HUES64 (cell line): ENCODE measurements around the gene NACAD. TPM values are rescaled to one million over a fixed set of nuclear protein-coding genes. Genes with fewer than 3 reads are reported as not detected.

Experiments
- H3K27ac ChIP-seq: 2 replicates; pipeline ENCODE4 v1.7.0; 2013; ENCODE audit warnings: low read depth, low read length, inconsistent platforms
- H3K27me3 ChIP-seq: 2 replicates; pipeline ENCODE4 v1.6.1; 2013; ENCODE audit warnings: mild to moderate bottlenecking, low read length; ENCODE audit not compliant: insufficient read depth
- H3K36me3 ChIP-seq: 2 replicates; pipeline ENCODE4 v1.6.1; 2013; ENCODE audit warnings: mild to moderate bottlenecking, low read length; ENCODE audit not compliant: insufficient read depth
- H3K4me1 ChIP-seq: 2 replicates; pipeline ENCODE4 v1.6.1; 2013; ENCODE audit warnings: mild to moderate bottlenecking, low read length, moderate library complexity; ENCODE audit not compliant: insufficient read depth
- H3K4me3 ChIP-seq: 2 replicates; pipeline ENCODE4 v1.5.1; 2013; ENCODE audit warnings: mild to moderate bottlenecking, low read length, moderate library complexity
- H3K9ac ChIP-seq: 2 replicates; pipeline ENCODE4 v1.6.1; 2013; ENCODE audit warnings: mild to moderate bottlenecking, low read depth, low read length
- H3K9me3 ChIP-seq: 2 replicates; pipeline ENCODE4 v1.6.1; 2013; ENCODE audit warnings: low read depth, low read length; ENCODE audit not compliant: insufficient read depth
- WGBS: fragments of 150-250, 120-280 bp; methylation state at CpG from one replicate; pipeline ENCODE4 v1.1.7; 2013; ENCODE audit warnings: missing lambda C conversion rate; 5-methylcytosine and 5-hydroxymethylcytosine counted together
- polyA plus RNA-seq, 2 experiments: library from polyadenylated mRNA; stranded (reverse); fragments of 50-300 nt; gene quantifications; one replicate each; pipeline ENCODE4 v1.2.3, GENCODE V29; 2013

NACAD gene, protein sequence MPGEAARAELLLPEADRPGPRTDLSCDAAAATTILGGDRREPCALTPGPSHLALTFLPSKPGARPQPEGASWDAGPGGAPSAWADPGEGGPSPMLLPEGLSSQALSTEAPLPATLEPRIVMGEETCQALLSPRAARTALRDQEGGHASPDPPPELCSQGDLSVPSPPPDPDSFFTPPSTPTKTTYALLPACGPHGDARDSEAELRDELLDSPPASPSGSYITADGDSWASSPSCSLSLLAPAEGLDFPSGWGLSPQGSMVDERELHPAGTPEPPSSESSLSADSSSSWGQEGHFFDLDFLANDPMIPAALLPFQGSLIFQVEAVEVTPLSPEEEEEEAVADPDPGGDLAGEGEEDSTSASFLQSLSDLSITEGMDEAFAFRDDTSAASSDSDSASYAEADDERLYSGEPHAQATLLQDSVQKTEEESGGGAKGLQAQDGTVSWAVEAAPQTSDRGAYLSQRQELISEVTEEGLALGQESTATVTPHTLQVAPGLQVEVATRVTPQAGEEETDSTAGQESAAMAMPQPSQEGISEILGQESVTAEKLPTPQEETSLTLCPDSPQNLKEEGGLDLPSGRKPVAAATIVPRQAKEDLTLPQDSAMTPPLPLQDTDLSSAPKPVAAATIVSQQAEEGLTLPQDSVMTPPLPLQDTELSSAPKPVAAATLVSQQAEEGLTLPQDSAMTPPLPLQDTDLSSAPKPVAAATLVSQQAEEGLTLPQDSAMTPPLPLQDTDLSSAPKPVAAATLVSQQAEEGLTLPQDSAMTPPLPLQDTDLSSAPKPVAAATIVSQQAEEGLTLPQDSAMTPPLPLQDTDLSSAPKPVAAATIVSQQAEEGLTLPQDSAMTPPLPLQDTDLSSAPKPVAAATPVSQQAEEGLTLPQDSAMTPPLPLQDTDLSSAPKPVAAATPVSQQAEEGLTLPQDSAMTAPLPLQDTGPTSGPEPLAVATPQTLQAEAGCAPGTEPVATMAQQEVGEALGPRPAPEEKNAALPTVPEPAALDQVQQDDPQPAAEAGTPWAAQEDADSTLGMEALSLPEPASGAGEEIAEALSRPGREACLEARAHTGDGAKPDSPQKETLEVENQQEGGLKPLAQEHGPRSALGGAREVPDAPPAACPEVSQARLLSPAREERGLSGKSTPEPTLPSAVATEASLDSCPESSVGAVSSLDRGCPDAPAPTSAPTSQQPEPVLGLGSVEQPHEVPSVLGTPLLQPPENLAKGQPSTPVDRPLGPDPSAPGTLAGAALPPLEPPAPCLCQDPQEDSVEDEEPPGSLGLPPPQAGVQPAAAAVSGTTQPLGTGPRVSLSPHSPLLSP (N-terminal part only)
- 2.6 TPM for polyA plus RNA-seq (2013, experiment 1 of 2)
- polyA plus RNA-seq (2013, experiment 2 of 2), result 3.4 TPM

DNA sequence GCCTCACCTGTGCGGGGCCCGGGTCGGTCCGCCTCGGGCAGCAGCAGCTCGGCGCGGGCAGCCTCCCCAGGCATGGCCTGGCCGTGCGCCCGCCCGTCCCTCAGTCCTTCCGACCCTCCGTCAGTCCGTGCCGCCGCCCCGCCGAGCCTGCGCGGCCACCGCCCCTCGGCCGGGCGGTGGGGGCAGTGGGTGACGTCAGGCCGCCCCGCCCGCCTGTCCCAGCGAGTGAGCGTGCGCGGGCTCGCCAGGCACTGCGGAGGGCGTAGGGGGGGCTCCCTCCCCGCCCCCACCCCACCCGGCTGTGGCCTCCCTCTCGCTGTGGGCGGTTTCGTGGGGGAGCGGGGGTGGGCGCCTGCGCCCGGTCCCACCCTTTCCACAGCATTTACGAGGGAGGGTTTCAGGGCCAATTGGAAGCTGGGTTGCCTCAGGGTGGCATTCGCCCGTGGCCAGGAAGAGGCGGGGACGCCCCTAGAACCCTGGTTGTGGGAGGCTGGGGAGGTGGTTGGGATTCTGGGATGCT is at the start of gene NACAD:
Gene NACAD (minus strand): TSS at position 149 of the 520 bp plus-strand sequence. CDS start 75 bp downstream, at position 74.
- H3K4me3 ChIP-seq, result peak within 1 kb of the TSS; percentile 62
- peaks cover 11% of the 10 kb centered on the region for H3K4me1 ChIP-seq
- no peaks in the 10 kb centered on the region for H3K9me3 ChIP-seq
- H3K36me3 ChIP-seq, result no peaks in the 10 kb centered on the region
- no peak within 1 kb of the TSS for H3K27ac ChIP-seq
- peaks cover 18% of the 10 kb centered on the region for H3K27me3 ChIP-seq
- no peak within 1 kb of the TSS for H3K9ac ChIP-seq
- WGBS, result 3% methylated on average over 49 of the region's 50 CpGs

DNA sequence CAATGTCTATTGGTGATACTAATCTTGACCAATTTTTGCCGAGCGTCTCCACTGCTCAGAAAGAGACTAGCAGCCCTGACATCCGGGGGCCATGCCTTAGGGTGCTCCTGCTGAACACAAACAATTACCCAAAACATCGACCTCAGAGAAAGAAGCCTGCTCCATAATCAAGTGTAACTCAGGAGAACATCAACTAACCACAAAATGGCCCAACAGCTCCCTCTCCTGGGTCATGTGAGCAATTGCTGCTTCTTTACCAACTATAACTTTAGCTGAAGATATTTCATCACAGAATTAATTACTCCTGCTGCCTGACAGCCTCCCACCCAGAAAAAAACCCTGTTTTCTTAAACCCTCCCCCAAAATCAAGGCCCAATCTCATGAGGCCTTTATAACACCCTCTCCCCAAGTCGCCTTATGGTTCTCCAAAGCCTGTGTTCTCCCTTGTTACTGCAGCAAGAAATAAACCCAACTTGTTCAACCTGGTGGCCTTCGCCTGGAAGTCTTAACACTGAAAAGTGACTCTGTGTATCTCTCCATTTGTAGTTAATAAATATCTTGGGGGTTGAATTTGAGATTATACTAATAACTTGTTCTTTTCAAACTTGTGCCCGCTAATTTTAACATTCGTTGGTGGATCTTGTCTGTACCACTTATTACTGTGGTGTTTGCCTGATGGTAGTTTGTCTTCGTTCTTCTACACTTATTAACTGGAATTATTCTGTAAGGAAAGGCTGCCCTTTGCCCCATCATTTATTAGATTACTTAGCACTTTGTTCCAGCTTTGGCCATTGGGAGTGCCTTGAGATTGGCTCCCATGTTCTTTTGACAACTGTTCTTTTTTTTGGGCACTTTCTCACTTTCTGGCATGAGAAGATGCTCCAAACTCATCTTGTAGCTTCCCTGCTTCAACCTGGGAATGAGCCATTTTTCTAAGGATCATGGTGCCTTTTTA is 47.6 kb upstream of the NACAD start:
- WGBS, result 30% methylated on average over 7 of the region's 9 CpGs
- Histone ChIP-seq H3K9me3 (no peaks in the 10 kb centered on the region), H3K27me3 (no peaks in the 10 kb centered on the region), H3K4me1 (no peaks in the 10 kb centered on the region), H3K4me3 (no peak overlapping the region), H3K27ac (no peak overlapping the region), H3K9ac (no peak overlapping the region), H3K36me3 (no peaks in the 10 kb centered on the region)

- Histone ChIP-seq H3K36me3 (no peaks in the 10 kb centered on the region), H3K4me3 (no peak overlapping the region), H3K27me3 (no peaks in the 10 kb centered on the region), H3K4me1 (no peaks in the 10 kb centered on the region), H3K9ac (no peak overlapping the region), H3K27ac (no peak overlapping the region), H3K9me3 (no peaks in the 10 kb centered on the region)
- WGBS, result 94% methylated on average over 7 of the region's 7 CpGs
These were observed 45.1 kb upstream of the NACAD start for GRCh38 chr7:45133877-45134276.

GRCh38 chr7:45133352-45133751 is 44.6 kb upstream of the NACAD start:
- H3K4me1 ChIP-seq, result no peaks in the 10 kb centered on the region
- no peaks in the 10 kb centered on the region for H3K36me3 ChIP-seq
- H3K4me3 ChIP-seq, result no peak overlapping the region
- no peak overlapping the region for H3K27ac ChIP-seq
- no peaks in the 10 kb centered on the region for H3K27me3 ChIP-seq
- no peaks in the 10 kb centered on the region for H3K9me3 ChIP-seq
- no peak overlapping the region for H3K9ac ChIP-seq
- WGBS, result 91% methylated on average over 4 of the region's 4 CpGs

DNA sequence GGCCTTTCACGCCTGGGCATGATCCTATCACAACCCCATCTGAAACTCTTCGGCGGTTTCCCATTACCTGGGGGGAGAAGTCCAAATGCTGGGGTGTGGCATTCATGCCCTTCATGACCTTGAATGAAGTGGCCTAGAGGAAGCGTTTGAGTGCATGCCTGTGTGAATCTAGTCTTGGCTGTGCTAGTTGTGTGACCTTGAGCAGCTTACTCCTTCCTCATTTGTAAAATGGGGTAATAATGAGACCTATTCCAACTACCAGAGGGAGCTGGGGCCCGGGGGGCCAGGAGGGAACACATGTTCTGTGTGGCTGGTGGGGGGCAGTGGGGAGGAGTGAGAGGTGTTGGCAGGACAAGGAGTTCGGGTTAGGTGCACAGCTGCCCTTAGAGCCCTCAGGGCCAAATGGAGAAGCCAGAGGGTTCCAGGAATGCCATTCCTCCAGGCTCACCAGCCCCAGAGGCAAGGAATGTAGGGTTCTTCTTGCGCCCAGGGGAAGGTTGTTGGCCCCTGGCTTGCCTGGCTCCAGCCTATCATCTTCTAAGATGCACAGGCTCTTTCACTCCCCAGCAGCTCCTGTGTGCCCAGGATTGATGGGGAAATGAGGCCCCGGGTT is 44.0 kb upstream of the NACAD start:
- Histone ChIP-seq H3K27ac (no peak overlapping the region), H3K4me1 (no peaks in the 10 kb centered on the region), H3K27me3 (no peaks in the 10 kb centered on the region), H3K9ac (no peak overlapping the region), H3K9me3 (no peaks in the 10 kb centered on the region), H3K4me3 (no peak overlapping the region), H3K36me3 (no peaks in the 10 kb centered on the region)
- WGBS, result 89% methylated on average over 8 of the region's 8 CpGs

- Histone ChIP-seq H3K9me3 (no peaks in the 10 kb centered on the region), H3K27me3 (no peaks in the 10 kb centered on the region), H3K4me3 (no peak overlapping the region), H3K36me3 (no peaks in the 10 kb centered on the region), H3K9ac (no peak overlapping the region), H3K4me1 (no peaks in the 10 kb centered on the region), H3K27ac (no peak overlapping the region)
- WGBS, result 82% methylated on average over 4 of the region's 4 CpGs
These were observed 43.1 kb upstream of the NACAD start for GRCh38 chr7:45131891-45132290.

GRCh38 chr7:45130910-45131309 is 42.1 kb upstream of the NACAD start:
- Histone ChIP-seq H3K27me3 (no peaks in the 10 kb centered on the region), H3K4me1 (no peaks in the 10 kb centered on the region), H3K4me3 (no peak overlapping the region), H3K9me3 (no peaks in the 10 kb centered on the region), H3K36me3 (no peaks in the 10 kb centered on the region), H3K9ac (no peak overlapping the region), H3K27ac (no peak overlapping the region)
- WGBS, result 88% methylated on average over 8 of the region's 9 CpGs

- H3K4me1 ChIP-seq, result no peaks in the 10 kb centered on the region
- no peaks in the 10 kb centered on the region for H3K36me3 ChIP-seq
- no peak overlapping the region for H3K4me3 ChIP-seq
- WGBS, result 82% methylated on average over 12 of the region's 12 CpGs
- no peak overlapping the region for H3K27ac ChIP-seq
- H3K9ac ChIP-seq, result no peak overlapping the region
- H3K9me3 ChIP-seq, result no peaks in the 10 kb centered on the region
- no peaks in the 10 kb centered on the region for H3K27me3 ChIP-seq
These were observed 41.1 kb upstream of the NACAD start for GRCh38 chr7:45129906-45130305.

DNA sequence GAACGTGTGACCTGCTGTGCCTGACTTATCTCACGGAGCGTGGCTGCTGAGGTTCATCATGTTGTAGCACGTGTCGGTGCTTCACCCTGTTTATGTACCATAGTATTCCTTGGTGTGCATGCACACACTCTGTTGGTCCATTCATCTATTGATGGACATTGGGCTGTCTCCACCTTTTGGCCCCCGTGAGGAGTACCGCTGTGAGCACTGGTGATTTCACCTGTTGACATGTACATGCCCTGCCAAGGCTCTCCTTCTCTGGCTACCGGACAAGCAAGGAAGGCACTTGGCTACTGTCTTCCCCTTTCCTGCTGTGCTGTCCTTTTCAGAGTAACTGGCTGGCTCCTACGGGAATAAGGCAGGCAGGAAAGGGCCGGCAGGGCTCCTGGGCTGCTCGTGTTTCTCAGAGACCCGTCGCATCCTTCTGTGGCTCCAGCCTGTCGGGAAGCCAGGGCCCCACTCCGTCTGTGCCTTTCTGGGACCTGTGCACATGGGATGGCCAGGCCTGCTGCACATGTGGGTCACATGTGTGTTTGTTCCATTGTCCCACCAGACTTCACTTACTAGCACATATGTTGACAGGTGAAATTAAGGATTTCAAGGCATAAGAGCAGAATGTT is 40.5 kb upstream of the NACAD start:
- peaks cover 4% of the 10 kb centered on the region for H3K4me1 ChIP-seq
- no peaks in the 10 kb centered on the region for H3K36me3 ChIP-seq
- no peak overlapping the region for H3K4me3 ChIP-seq
- no peak overlapping the region for H3K9ac ChIP-seq
- no peaks in the 10 kb centered on the region for H3K27me3 ChIP-seq
- no peaks in the 10 kb centered on the region for H3K9me3 ChIP-seq
- no peak overlapping the region for H3K27ac ChIP-seq
- WGBS, result 86% methylated on average over 15 of the region's 15 CpGs
